ENCODE data around the gene APOBEC3B. TPM values are rescaled to one million over a fixed set of nuclear protein-coding genes. Genes with fewer than 3 reads are reported as not detected.
"Not testable (repeated sequence)": the region's sequence is repeated elsewhere in the genome, so short reads cannot be mapped to it uniquely, and the experiment has no call there.

Gene APOBEC3B
- total RNA-seq, 1 donor from 2014 or later, result not detected

DNA sequence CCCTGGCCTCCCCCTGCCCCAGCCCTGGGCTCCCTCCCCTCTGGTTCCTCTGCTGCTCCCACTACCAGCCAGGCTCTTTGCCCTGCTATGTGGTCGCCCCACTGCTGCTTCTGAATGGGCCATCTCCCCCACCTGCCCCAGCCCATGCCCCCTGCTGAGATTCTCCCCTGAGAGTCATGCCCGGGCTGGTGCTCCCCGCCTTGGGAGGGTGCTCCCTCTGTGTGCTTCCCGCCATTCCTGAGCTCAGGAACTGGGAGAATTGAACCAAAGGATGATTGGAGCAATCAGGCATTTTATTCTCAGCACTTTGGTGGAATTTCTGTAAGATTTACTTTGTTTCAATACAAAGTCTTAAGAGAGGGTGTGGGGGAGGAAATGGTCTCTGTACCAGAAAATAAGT, 45.6 kb downstream of the APOBEC3B start:
- TF ChIP-seq, protein P1, sequence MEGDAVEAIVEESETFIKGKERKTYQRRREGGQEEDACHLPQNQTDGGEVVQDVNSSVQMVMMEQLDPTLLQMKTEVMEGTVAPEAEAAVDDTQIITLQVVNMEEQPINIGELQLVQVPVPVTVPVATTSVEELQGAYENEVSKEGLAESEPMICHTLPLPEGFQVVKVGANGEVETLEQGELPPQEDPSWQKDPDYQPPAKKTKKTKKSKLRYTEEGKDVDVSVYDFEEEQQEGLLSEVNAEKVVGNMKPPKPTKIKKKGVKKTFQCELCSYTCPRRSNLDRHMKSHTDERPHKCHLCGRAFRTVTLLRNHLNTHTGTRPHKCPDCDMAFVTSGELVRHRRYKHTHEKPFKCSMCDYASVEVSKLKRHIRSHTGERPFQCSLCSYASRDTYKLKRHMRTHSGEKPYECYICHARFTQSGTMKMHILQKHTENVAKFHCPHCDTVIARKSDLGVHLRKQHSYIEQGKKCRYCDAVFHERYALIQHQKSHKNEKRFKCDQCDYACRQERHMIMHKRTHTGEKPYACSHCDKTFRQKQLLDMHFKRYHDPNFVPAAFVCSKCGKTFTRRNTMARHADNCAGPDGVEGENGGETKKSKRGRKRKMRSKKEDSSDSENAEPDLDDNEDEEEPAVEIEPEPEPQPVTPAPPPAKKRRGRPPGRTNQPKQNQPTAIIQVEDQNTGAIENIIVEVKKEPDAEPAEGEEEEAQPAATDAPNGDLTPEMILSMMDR (IDR thresholded peaks at IDR 0.05; ENCODE audit: insufficient read depth, low read length, severe bottlenecking), result no peak
- no peaks in the 10 kb centered on the region for H3K36me3 ChIP-seq (ENCODE audit: control insufficient read depth, insufficient read depth, low read length)
- H3K4me3 ChIP-seq (ENCODE audit: low read depth, low read length), result no peak overlapping the region
- no peak for FAIRE-seq
- no peak for DNase-seq (ENCODE audit: low read depth)
- H3K27me3 ChIP-seq (ENCODE audit: control insufficient read depth, insufficient read depth, low read length), result no peaks in the 10 kb centered on the region

DNA sequence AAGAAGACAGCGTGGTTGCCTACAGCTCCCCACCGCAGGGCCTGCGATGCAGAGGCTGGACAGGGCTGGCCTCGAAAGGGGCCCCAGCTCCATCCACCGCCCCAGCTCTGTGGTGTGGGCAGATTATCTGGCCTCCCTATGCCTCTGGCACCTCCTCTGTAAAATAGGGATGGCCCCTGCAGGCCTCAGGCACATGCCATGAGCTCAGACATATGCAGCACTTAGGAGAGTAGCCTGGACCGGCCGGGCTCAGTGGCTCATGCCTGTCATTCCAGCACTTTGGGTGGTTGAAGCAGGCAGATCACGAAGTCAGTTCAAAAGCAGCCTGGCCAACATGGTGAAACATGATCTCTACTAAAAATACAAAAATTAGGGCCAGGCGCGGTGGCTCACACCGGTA, 46.1 kb downstream of the APOBEC3B start:
- H3K27me3 ChIP-seq (ENCODE audit: control insufficient read depth, insufficient read depth, low read length), result no peaks in the 10 kb centered on the region
- FAIRE-seq, result no peak
- H3K36me3 ChIP-seq (ENCODE audit: control insufficient read depth, insufficient read depth, low read length), result no peaks in the 10 kb centered on the region
- TF ChIP-seq, protein P1 (IDR thresholded peaks at IDR 0.05; ENCODE audit: insufficient read depth, low read length, severe bottlenecking), result no peak
- no peak overlapping the region for H3K4me3 ChIP-seq (ENCODE audit: low read depth, low read length)
- no peak for DNase-seq (ENCODE audit: low read depth)

DNA sequence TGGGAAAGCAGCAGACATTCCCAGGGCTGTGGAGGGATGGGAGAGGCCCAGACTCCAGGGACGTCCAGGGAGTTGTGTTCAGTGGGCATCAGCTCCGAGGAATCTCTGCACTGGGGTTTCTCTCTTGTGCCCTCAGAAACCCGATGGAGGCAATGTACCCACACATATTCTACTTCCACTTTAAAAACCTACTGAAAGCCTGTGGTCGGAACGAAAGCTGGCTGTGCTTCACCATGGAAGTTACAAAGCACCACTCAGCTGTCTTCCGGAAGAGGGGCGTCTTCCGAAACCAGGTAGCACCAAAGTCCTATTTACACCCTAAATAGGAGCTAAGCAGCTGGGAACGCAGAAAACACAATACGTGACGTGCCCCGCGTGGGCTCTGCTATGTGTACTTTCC, 47.1 kb downstream of the APOBEC3B start:
- Histone ChIP-seq H3K27me3 (ENCODE audit: control insufficient read depth, insufficient read depth, low read length) (no peaks in the 10 kb centered on the region), H3K4me3 (ENCODE audit: low read depth, low read length) (no peak overlapping the region), H3K36me3 (ENCODE audit: control insufficient read depth, insufficient read depth, low read length) (no peaks in the 10 kb centered on the region)
- DNase-seq (ENCODE audit: low read depth) (no peak), FAIRE-seq (no peak)
- TF ChIP-seq, protein P1 (IDR thresholded peaks at IDR 0.05; ENCODE audit: insufficient read depth, low read length, severe bottlenecking), result no peak

DNA sequence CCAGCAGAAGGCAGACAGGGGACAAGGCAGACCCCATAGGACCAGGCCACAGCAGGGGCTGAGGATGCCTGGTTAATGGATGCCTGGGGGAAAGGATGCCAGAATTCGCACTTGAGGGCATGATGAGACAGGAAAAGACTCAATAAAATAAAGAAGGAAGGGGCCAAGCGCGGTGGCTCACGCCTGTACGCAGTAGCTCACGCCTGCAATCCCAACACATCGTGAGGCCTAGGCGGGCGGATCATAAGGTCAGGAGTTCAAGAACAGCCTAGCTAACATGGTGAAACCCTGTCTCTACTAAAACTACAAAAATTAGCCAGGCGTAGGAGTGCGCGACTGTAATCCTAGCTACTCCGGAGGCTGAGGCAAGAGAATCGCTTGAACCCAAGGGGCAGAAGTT, 48.6 kb downstream of the APOBEC3B start:
- FAIRE-seq (no peak), DNase-seq (ENCODE audit: low read depth) (no peak)
- no peak overlapping the region for H3K4me3 ChIP-seq (ENCODE audit: low read depth, low read length)
- H3K36me3 ChIP-seq (ENCODE audit: control insufficient read depth, insufficient read depth, low read length), result no peaks in the 10 kb centered on the region
- TF ChIP-seq, protein P1 (IDR thresholded peaks at IDR 0.05; ENCODE audit: insufficient read depth, low read length, severe bottlenecking), result no peak
- H3K27me3 ChIP-seq (ENCODE audit: control insufficient read depth, insufficient read depth, low read length), result no peaks in the 10 kb centered on the region

DNA sequence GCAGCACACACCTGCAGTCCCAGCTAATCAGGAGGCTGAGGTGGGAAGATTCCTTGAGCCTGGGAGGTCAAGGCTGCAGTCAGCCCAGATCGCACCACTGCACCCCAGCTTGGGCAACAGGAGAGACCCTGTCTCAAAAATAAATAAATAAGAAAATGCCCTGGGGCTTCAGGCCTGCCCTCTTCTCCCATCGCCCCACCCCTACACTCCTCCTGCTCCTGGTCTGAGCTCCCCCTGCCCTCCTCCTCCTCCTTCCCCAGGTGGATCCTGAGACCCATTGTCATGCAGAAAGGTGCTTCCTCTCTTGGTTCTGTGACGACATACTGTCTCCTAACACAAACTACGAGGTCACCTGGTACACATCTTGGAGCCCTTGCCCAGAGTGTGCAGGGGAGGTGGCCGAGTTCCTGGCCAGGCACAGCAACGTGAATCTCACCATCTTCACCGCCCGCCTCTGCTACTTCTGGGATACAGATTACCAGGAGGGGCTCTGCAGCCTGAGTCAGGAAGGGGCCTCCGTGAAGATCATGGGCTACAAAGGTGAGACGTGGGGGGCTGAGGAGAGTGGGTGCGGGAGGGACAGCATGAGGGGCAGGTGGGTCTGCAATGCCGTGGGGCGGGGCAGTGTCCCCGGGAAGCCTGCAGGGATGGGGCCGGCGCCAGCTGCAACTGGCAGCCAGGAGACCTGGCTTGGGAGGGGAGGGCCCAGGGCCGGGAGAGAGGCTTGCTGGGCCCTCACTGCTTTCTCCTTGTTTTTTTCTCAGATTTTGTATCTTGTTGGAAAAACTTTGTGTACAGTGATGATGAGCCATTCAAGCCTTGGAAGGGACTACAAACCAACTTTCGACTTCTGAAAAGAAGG, 49.5 kb downstream of the APOBEC3B start:
- H3K27me3 ChIP-seq (ENCODE audit: control insufficient read depth, insufficient read depth, low read length); DNase-seq (ENCODE audit: low read depth); FAIRE-seq: not testable (repeated sequence)

DNA sequence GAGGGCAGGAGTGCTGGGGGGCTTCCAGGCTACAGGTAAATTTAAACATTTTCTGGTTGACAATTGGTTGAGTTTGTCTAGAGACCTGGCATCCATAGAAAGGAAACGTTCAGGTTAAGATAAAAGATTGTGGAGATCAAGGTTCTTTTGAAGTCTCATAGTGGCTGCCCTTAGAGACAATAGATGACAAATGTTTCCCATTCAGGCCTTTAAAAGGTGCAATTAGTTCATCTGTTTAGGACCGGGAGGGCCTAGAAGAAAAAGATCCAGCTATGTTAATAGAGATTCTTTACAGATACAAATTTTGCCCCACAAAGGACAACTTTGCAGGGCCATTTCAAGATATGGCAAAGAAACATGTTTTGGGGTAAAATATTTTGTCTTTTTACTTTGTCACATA, 54.9 kb downstream of the APOBEC3B start:
- not testable (repeated sequence) for H3K27me3 ChIP-seq (ENCODE audit: control insufficient read depth, insufficient read depth, low read length); DNase-seq (ENCODE audit: low read depth); FAIRE-seq; H3K36me3 ChIP-seq (ENCODE audit: control insufficient read depth, insufficient read depth, low read length); H3K4me3 ChIP-seq (ENCODE audit: low read depth, low read length)

More for the DNA sequence above, 49.5 kb downstream of the APOBEC3B start:
- H3K4me3 ChIP-seq (ENCODE audit: low read depth, low read length); H3K36me3 ChIP-seq (ENCODE audit: control insufficient read depth, insufficient read depth, low read length): not testable (repeated sequence)

Data from bronchial epithelial cell (primary cell).